Raji (cell line): ENCODE data around the gene AFF2.

Source experiments
- POLR2A ChIP-seq: IDR thresholded peaks from 2 replicates; pipeline ENCODE4 v1.6.1; 2011; ENCODE audit warnings: low read depth, low read length, control low read depth; ENCODE audit not compliant: insufficient read depth

AFF2 gene

DNA sequence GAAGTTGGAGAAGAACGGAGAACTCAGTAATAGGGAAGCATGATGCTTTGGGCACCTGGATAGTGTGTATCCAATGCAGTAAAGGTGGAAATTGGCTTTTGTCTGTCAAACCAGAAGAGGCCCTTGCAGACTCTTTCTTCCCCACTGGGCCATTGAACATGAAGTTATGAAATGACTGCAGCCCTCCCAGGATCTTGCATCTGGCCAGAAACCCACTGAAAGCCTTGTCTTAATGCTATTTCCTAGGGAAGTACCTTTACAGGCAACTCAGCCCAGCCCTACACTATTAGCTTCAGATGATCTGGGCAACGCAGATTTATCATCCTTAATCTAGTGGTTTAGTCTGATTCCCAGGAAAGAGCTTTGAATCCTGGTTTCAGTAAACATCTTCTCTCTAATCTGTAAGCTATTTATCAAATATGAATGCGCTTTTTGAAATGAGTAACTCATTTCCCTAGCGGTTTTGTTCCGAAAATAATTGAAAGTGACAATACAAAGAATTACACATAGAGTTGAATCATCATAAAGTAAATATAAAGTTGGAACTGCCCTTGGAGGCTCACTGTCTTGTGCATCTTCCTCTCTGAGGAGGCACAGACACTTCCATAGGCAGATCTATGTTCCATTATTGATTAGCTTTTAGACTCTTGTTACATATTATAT lies 540.6 kb downstream of the AFF2 start:
- TF ChIP-seq POLR2A: no peak

DNA sequence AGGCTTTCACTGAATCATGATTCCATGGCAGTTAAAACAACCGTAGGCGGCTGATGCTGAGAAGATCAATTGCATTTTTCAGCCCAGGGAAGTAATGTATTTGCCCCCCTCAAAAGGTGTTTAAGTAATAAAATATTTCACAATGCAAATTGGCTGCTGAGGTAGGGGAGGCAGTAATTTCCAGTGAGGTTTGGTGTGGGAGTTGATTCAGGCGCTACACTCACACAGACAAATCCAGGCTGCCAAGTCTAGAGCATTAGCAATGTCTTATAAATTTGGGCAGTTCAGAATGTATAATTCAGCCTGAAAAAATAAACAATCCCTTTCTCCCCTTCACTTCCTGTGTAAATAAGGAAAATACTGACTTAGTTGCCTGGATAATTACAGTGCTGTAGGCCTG lies 543.0 kb downstream of the AFF2 start:
- TF ChIP-seq POLR2A: no peak

- TF ChIP-seq POLR2A: no peak
Observed at GRCh38 chrX:149044471-149044870, 544.1 kb downstream of the AFF2 start.

GRCh38 chrX:149045645-149046210 lies 545.3 kb downstream of the AFF2 start:
- no peak for TF ChIP-seq POLR2A
